K562 (cell line): ENCODE data around the gene TAF10. TPM values are rescaled to one million over a fixed set of nuclear protein-coding genes. Genes with fewer than 3 reads are reported as not detected.

ENCODE experiments used
- ADNP ChIP-seq: fragments of 200-800 bp; sonication (Bioruptor generic); IDR thresholded peaks from 2 replicates; pipeline ENCODE4 v1.6.1; 2016; ENCODE audit warnings: missing genetic modification characterization, missing compliant biosample characterization
- ARID3B ChIP-seq: fragments of 250-450 bp; sonication (Bioruptor Pico); IDR thresholded peaks from 2 replicates; pipeline ENCODE4 v1.4.0; 2020; ENCODE audit warnings: borderline replicate concordance
- DNMT1 ChIP-seq: fragments of 450-650 bp; IDR thresholded peaks from 2 replicates; pipeline ENCODE4 v1.6.1; 2016; ENCODE audit warnings: antibody characterized with exemption, mild to moderate bottlenecking
- FIP1L1 ChIP-seq: fragments of 200-400 bp; formaldehyde crosslinking; IDR thresholded peaks from 2 replicates; pipeline ENCODE4 v1.6.1; 2018; ENCODE audit warnings: mild to moderate bottlenecking, low read depth, low read length; ENCODE audit not compliant: poor library complexity, severe bottlenecking
- HOXB6 ChIP-seq: fragments of 250-450 bp; sonication (Bioruptor Pico); IDR thresholded peaks from 2 replicates; pipeline ENCODE4 v1.5.1; 2022; ENCODE audit warnings: mild to moderate bottlenecking, borderline replicate concordance
- MTA3 ChIP-seq: fragments of 450-650 bp; formaldehyde crosslinking; IDR thresholded peaks from 2 replicates; pipeline ENCODE4 v1.6.1; 2017; ENCODE audit warnings: mild to moderate bottlenecking, borderline replicate concordance
- NONO ChIP-seq, 2 experiments: fragments of 200-400 bp in 1 of 2; fragments of 450-650 bp in 1 of 2; formaldehyde crosslinking in 1 of 2; IDR thresholded peaks; 2 replicates each; pipeline ENCODE4 v1.6.1; 2017; ENCODE audit warnings: low read depth in 2 of 2, mild to moderate bottlenecking in 2 of 2, moderate library complexity in 2 of 2, low read length in 1 of 2
- POLR2B ChIP-seq: fragments of 450-650 bp; IDR thresholded peaks from 2 replicates; pipeline ENCODE4 v1.6.1; 2018; ENCODE audit warnings: low read depth; ENCODE audit not compliant: partially characterized antibody
- PREB ChIP-seq: sonication (generic); formaldehyde crosslinking; IDR thresholded peaks from 2 replicates; pipeline ENCODE4 v1.8.1; 2023; ENCODE audit warnings: mild to moderate bottlenecking, missing genetic modification reagents
- PTBP1 ChIP-seq: fragments of 200-400 bp; formaldehyde crosslinking; IDR thresholded peaks from 2 replicates; pipeline ENCODE4 v1.6.1; 2017; ENCODE audit warnings: low read depth, low read length
- RBFOX2 ChIP-seq: fragments of 200-400 bp; formaldehyde crosslinking; IDR thresholded peaks from 2 replicates; pipeline ENCODE4 v1.6.1; 2017; ENCODE audit warnings: low read depth, mild to moderate bottlenecking, low read length, moderate library complexity
- RFX1 ChIP-seq: fragments of 450-650 bp; IDR thresholded peaks from 2 replicates; pipeline ENCODE4 v1.6.1; 2016; ENCODE audit warnings: mild to moderate bottlenecking, moderate library complexity
- SNRNP70 ChIP-seq: fragments of 200-400 bp; formaldehyde crosslinking; optimal IDR thresholded peaks from 2 replicates; pipeline ENCODE3; 2017; ENCODE audit warnings: low read depth, low read length
- TCF7L2 ChIP-seq: fragments of 150-350 bp; IDR thresholded peaks from 2 replicates; pipeline ENCODE4 v1.6.1; 2016; ENCODE audit warnings: low read depth, mild to moderate bottlenecking, low read length, moderate library complexity
- TCFL5 ChIP-seq: fragments of 250-450 bp; sonication (Bioruptor Pico); conservative IDR thresholded peaks from 2 replicates; pipeline ENCODE4 v1.6.1; 2021; ENCODE audit warnings: mild to moderate bottlenecking, moderate library complexity, matching md5 sums
- ZC3H4 ChIP-seq: sonication (generic); formaldehyde crosslinking; IDR thresholded peaks from 2 replicates; pipeline ENCODE4 v1.9.0; 2021; ENCODE audit warnings: missing genetic modification reagents, borderline replicate concordance
- ZFP1 ChIP-seq: fragments of 450-650 bp; formaldehyde crosslinking; IDR thresholded peaks from 2 replicates; pipeline ENCODE4 v1.4.0; 2020; ENCODE audit warnings: mild to moderate bottlenecking, mixed read lengths
- ZKSCAN8 ChIP-seq: fragments of 200-800 bp; sonication (Bioruptor generic); IDR thresholded peaks from 2 replicates; pipeline ENCODE4 v1.6.1; 2016; ENCODE audit warnings: missing genetic modification characterization, missing compliant biosample characterization
- ZNF232 ChIP-seq: sonication (generic); formaldehyde crosslinking; IDR thresholded peaks from 2 replicates; pipeline ENCODE4 v1.8.0; 2022; ENCODE audit warnings: mild to moderate bottlenecking, missing genetic modification reagents
- ZNF384 ChIP-seq: IDR thresholded peaks from 2 replicates; pipeline ENCODE4 v1.6.1; 2012; ENCODE audit warnings: low read depth, low read length, improper control_type of control experiment
- ZNF408 ChIP-seq: fragments of 250-450 bp; sonication (Bioruptor Pico); IDR thresholded peaks from 2 replicates; pipeline ENCODE4 v1.4.0; 2020; ENCODE audit warnings: low read depth, mild to moderate bottlenecking, moderate library complexity
- polyA plus RNA-seq, 8 experiments: library from polyadenylated mRNA; depleted of rRNA in 4 of 8; stranded (reverse) in 5 of 8; unstranded in 3 of 8; fragments of >200 nt; fragmentation: Nextera tagmentation in 2 of 8; fragmentation: Illumina TruSeq in 1 of 8; extraction: Ambion mirVana in 2 of 8; extraction: Trizol in 1 of 8; gene quantifications; 2 replicates each; pipeline versions ENCODE4 v1.2.1 to v1.2.3, GENCODE V29; 2011 to 2014; ENCODE audit warnings: inconsistent platforms in 1 of 8, missing spikeins in 1 of 8
- total RNA-seq, 7 experiments: library from RNA; depleted of rRNA in 6 of 7; stranded (reverse); fragments of >200 nt in 6 of 7; fragmentation: Illumina TruSeq in 2 of 7; extraction: Trizol in 2 of 7; gene quantifications; 2 replicates each; pipeline versions ENCODE4 v1.2.1 to v1.2.3, GENCODE V29; 2011 to 2021; ENCODE audit warnings: low replicate concordance in 1 of 7
- TF ChIP-seq, protein P1 (sequence below): sonication (generic); formaldehyde crosslinking; IDR thresholded peaks from 2 replicates; pipeline ENCODE4 v1.8.1; 2023; ENCODE audit warnings: mild to moderate bottlenecking, missing genetic modification reagents
- TF ChIP-seq, protein P2 (sequence below): IDR thresholded peaks from 2 replicates; pipeline ENCODE4 v1.6.1; 2011; ENCODE audit not compliant: insufficient read length; ENCODE audit errors: extremely low read depth

TAF10 gene
- total and polyA plus RNA-seq, 9 of the 15 experiments (the other 6 are each of a cell fraction or from before 2014, with no cell fraction given) = 19.5 to 197 (median 121) TPM

- TF ChIP-seq, protein P1, sequence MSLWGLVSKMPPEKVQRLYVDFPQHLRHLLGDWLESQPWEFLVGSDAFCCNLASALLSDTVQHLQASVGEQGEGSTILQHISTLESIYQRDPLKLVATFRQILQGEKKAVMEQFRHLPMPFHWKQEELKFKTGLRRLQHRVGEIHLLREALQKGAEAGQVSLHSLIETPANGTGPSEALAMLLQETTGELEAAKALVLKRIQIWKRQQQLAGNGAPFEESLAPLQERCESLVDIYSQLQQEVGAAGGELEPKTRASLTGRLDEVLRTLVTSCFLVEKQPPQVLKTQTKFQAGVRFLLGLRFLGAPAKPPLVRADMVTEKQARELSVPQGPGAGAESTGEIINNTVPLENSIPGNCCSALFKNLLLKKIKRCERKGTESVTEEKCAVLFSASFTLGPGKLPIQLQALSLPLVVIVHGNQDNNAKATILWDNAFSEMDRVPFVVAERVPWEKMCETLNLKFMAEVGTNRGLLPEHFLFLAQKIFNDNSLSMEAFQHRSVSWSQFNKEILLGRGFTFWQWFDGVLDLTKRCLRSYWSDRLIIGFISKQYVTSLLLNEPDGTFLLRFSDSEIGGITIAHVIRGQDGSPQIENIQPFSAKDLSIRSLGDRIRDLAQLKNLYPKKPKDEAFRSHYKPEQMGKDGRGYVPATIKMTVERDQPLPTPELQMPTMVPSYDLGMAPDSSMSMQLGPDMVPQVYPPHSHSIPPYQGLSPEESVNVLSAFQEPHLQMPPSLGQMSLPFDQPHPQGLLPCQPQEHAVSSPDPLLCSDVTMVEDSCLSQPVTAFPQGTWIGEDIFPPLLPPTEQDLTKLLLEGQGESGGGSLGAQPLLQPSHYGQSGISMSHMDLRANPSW (CRISPR knock-in tag) = no peak
- peak; percentile 48; the same call in 1 of the 2 replicates for TF ChIP-seq MTA3
- no peak for TF ChIP-seq PTBP1
- no peak for TF ChIP-seq NONO (IDR thresholded peaks at IDR 0.05; ENCODE audit: low read depth in 2 of 2, low read length in 1 of 2)
- TF ChIP-seq ADNP (tag) = no peak
- no peak for TF ChIP-seq HOXB6 (CRISPR knock-in tag)
- no peak for TF ChIP-seq TCF7L2
- 0 out of 2 replicates have a peak, but pooled peaks have one; percentile 18 for TF ChIP-seq ZFP1 (CRISPR knock-in tag)
- no peak for TF ChIP-seq TCFL5 (CRISPR knock-in tag)
- TF ChIP-seq DNMT1 = no peak
- TF ChIP-seq RFX1 = no peak
- TF ChIP-seq ZKSCAN8 (CRISPR knock-in tag) = no peak
- peak; percentile 54 for TF ChIP-seq RBFOX2
- no peak for TF ChIP-seq SNRNP70
- no peak for TF ChIP-seq FIP1L1
- TF ChIP-seq, protein P2, sequence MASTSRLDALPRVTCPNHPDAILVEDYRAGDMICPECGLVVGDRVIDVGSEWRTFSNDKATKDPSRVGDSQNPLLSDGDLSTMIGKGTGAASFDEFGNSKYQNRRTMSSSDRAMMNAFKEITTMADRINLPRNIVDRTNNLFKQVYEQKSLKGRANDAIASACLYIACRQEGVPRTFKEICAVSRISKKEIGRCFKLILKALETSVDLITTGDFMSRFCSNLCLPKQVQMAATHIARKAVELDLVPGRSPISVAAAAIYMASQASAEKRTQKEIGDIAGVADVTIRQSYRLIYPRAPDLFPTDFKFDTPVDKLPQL = no peak
- TF ChIP-seq ZC3H4 (CRISPR knock-in tag) = peak; percentile 97; the same call in 1 of the 2 replicates
- TF ChIP-seq ZNF408 = no peak
- no peak for TF ChIP-seq ARID3B (CRISPR knock-in tag)
- TF ChIP-seq ZNF232 = no peak
- TF ChIP-seq POLR2B = peak; percentile 58
- no peak for TF ChIP-seq ZNF384
- TF ChIP-seq PREB = no peak
Measured at GRCh38 chr11:6619004-6619745, 7.2 kb upstream of the TAF10 start, which contains the start of gene TPP1 (continued).
